WERI-Rb-1 (cell line): ENCODE measurements around the gene COG8.

ENCODE experiments used
- DNase-seq: peaks from one replicate; pipeline ENCODE4 v3.0.0-alpha.2; 2020
- H3K27ac ChIP-seq: fragments of 250-450 bp; sonication (Bioruptor Pico); 2 replicates; pipeline ENCODE4 v1.5.1; 2020; ENCODE audit warnings: mild to moderate bottlenecking, moderate library complexity
- H3K27me3 ChIP-seq: fragments of 250-450 bp; sonication (Bioruptor Pico); 2 replicates; pipeline ENCODE4 v1.5.1; 2021; ENCODE audit warnings: mild to moderate bottlenecking, low read depth, moderate library complexity; ENCODE audit not compliant: insufficient read depth, severe bottlenecking
- H3K36me3 ChIP-seq: fragments of 250-450 bp; sonication (Bioruptor Pico); 2 replicates; pipeline ENCODE4 v1.5.1; 2020; ENCODE audit warnings: mild to moderate bottlenecking, moderate library complexity
- H3K4me3 ChIP-seq: 2 replicates; pipeline ENCODE4 v1.5.1; 2011; ENCODE audit warnings: low read depth, mild to moderate bottlenecking, control low read depth, low read length
- H3K9me3 ChIP-seq: fragments of 250-450 bp; sonication (Bioruptor Pico); 2 replicates; pipeline ENCODE4 v1.5.1; 2021; ENCODE audit warnings: mild to moderate bottlenecking, moderate library complexity; ENCODE audit not compliant: severe bottlenecking
- CTCF ChIP-seq: IDR thresholded peaks from 2 replicates; pipeline ENCODE4 v1.5.1; 2011; ENCODE audit warnings: low read depth, mild to moderate bottlenecking, control low read depth, inconsistent platforms, low read length

Gene COG8

GRCh38 chr16:69310653-69311532 is 28.5 kb downstream of the COG8 start, which contains the start of gene VPS4A:
VPS4A (plus strand) TSS chr16:69311350; CDS start chr16:69311512, 162 bp downstream.
- H3K27ac ChIP-seq: peak within 1 kb of the TSS; percentile 80
- H3K4me3 ChIP-seq: peak within 1 kb of the TSS; percentile 78
- peaks cover 27% of the 10 kb centered on the region for H3K36me3 ChIP-seq
- peak; percentile 94 for TF ChIP-seq CTCF
- DNase-seq: peak; percentile 96
- H3K9me3 ChIP-seq: no peaks in the 10 kb centered on the region
- no peaks in the 10 kb centered on the region for H3K27me3 ChIP-seq

- no peak for TF ChIP-seq CTCF
- Histone ChIP-seq H3K9me3 (no peaks in the 10 kb centered on the region), H3K27ac (no peak overlapping the region), H3K36me3 (peaks cover 15% of the 10 kb centered on the region), H3K27me3 (no peaks in the 10 kb centered on the region), H3K4me3 (no peak overlapping the region)
- no peak for DNase-seq
Measured at GRCh38 chr16:69309316-69309715, 30.0 kb downstream of the COG8 start.

- no peak for DNase-seq
- Histone ChIP-seq H3K27ac (no peak overlapping the region), H3K4me3 (no peak overlapping the region), H3K27me3 (no peaks in the 10 kb centered on the region), H3K36me3 (peaks cover 3% of the 10 kb centered on the region), H3K9me3 (no peaks in the 10 kb centered on the region)
- no peak for TF ChIP-seq CTCF
Measured at GRCh38 chr16:69307856-69308255, 31.5 kb downstream of the COG8 start.

GRCh38 chr16:69307091-69307490 is 32.3 kb downstream of the COG8 start:
- Histone ChIP-seq H3K27ac (no peak overlapping the region), H3K36me3 (no peaks in the 10 kb centered on the region; the same call in none of the 2 replicates), H3K27me3 (no peaks in the 10 kb centered on the region), H3K9me3 (no peaks in the 10 kb centered on the region), H3K4me3 (no peak overlapping the region)
- no peak for TF ChIP-seq CTCF
- no peak for DNase-seq

GRCh38 chr16:69306031-69306430 is 33.3 kb downstream of the COG8 start:
- TF ChIP-seq CTCF: no peak
- H3K4me3 ChIP-seq: no peak overlapping the region
- H3K27ac ChIP-seq: no peak overlapping the region
- H3K9me3 ChIP-seq: no peaks in the 10 kb centered on the region
- H3K27me3 ChIP-seq: no peaks in the 10 kb centered on the region
- DNase-seq: no peak
- peaks cover 4% of the 10 kb centered on the region for H3K36me3 ChIP-seq
